ENCODE measurements around the gene IFFO2. TPM values are rescaled to one million over a fixed set of nuclear protein-coding genes. Genes with fewer than 3 reads are reported as not detected.
"Not testable (repeated sequence)": the region's sequence is repeated elsewhere in the genome, so short reads cannot be mapped to it uniquely, and the experiment has no call there.

Gene IFFO2
- total RNA-seq, 3 donors from 2014 or later (not counting 1 experiment from before 2014, with no cell fraction given) = 52.4 to 105 (median 66.5) TPM

GRCh38 chr1:18870957-18871356 lies 85.5 kb downstream of the IFFO2 start:
- WGBS (ENCODE audit: insufficient coverage) = 98% methylated on average over 10 of the region's 10 CpGs
- Mint-ChIP-seq H3K9me3 (no peaks in the 10 kb centered on the region), H3K36me3 (no peaks in the 10 kb centered on the region), H3K27ac (no peak overlapping the region), H3K4me1 (no peaks in the 10 kb centered on the region), H3K4me3 (no peak overlapping the region), H3K27me3 (ENCODE audit: low read depth in 2 of 2) (peaks cover 2 to 6% of the 10 kb centered on the region in 2 donors)
- Histone ChIP-seq H3K27me3 (ENCODE audit: control insufficient read depth, insufficient read depth, low read length) (no peaks in the 10 kb centered on the region), H3K36me3 (ENCODE audit: control insufficient read depth, insufficient read depth, low read length) (no peaks in the 10 kb centered on the region), H3K4me3 (ENCODE audit: low read length) (no peak overlapping the region), H3K9me3 (ENCODE audit: control insufficient read depth, insufficient read depth, low read length) (no peaks in the 10 kb centered on the region), H3K4me1 (ENCODE audit: control insufficient read depth, insufficient read depth, low read length) (no peaks in the 10 kb centered on the region), H3K27ac (ENCODE audit: low read length) (no peak overlapping the region)
- intact Hi-C loops (cut with micrococcal nuclease) = no loop called here
- DNase-seq = no peak
- TF ChIP-seq, protein P1, sequence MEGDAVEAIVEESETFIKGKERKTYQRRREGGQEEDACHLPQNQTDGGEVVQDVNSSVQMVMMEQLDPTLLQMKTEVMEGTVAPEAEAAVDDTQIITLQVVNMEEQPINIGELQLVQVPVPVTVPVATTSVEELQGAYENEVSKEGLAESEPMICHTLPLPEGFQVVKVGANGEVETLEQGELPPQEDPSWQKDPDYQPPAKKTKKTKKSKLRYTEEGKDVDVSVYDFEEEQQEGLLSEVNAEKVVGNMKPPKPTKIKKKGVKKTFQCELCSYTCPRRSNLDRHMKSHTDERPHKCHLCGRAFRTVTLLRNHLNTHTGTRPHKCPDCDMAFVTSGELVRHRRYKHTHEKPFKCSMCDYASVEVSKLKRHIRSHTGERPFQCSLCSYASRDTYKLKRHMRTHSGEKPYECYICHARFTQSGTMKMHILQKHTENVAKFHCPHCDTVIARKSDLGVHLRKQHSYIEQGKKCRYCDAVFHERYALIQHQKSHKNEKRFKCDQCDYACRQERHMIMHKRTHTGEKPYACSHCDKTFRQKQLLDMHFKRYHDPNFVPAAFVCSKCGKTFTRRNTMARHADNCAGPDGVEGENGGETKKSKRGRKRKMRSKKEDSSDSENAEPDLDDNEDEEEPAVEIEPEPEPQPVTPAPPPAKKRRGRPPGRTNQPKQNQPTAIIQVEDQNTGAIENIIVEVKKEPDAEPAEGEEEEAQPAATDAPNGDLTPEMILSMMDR (IDR thresholded peaks at IDR 0.05) = no peak
- ATAC-seq = no peak

GRCh38 chr1:18870595-18870865 lies 85.9 kb downstream of the IFFO2 start:
- ATAC-seq; H3K9me3 ChIP-seq (ENCODE audit: control insufficient read depth, insufficient read depth, low read length); H3K4me3 ChIP-seq (ENCODE audit: low read length); H3K27ac Mint-ChIP-seq; H3K4me3 Mint-ChIP-seq; H3K27me3 Mint-ChIP-seq (ENCODE audit: low read depth in 2 of 2); H3K9me3 Mint-ChIP-seq; DNase-seq; intact Hi-C loops (cut with micrococcal nuclease); H3K36me3 Mint-ChIP-seq; H3K4me1 Mint-ChIP-seq; H3K27me3 ChIP-seq (ENCODE audit: control insufficient read depth, insufficient read depth, low read length); H3K4me1 ChIP-seq (ENCODE audit: control insufficient read depth, insufficient read depth, low read length); H3K36me3 ChIP-seq (ENCODE audit: control insufficient read depth, insufficient read depth, low read length); H3K27ac ChIP-seq (ENCODE audit: low read length): not testable (repeated sequence)
- 68% methylated on average over 3 of the region's 3 CpGs for WGBS (ENCODE audit: insufficient coverage)

DNA sequence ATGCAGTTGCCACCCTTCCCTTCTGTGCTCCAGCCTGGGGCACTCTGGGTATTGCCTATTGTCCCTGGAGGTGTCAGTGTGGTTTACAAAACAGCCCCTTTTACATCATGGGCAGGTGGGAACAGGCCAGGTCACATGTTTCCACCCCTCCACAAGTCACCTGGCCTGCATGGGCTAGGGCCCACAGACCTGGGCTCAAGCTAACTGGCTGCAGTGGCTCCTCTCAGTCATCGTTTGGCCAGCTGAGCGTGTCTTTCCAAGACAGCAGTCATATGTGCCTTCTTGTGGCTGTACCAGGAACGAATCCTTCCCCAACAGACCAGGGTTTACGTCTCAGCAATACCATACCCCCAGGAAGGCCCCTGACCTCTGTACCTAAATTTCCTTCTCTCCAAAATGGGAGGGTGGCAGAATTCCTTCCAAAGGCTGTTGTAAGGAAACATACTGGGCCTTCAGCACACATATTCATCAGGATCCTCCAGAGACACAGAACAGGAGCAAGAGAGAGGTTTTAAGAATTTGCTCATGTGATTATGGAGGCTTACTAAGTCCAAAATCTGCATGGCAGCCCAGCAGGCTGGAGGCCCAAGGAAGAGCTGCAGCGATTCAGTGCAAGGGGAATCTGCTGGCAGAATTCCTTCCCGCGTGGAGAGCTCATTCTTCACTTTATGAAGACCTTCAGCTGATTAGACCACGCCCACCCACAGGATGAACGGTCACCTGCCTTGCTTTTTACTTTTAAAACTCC lies 86.5 kb downstream of the IFFO2 start:
- H3K4me1 ChIP-seq (ENCODE audit: control insufficient read depth, insufficient read depth, low read length) = no peaks in the 10 kb centered on the region
- H3K27ac Mint-ChIP-seq = no peak overlapping the region
- peaks cover 2 to 6% of the 10 kb centered on the region in 2 donors for H3K27me3 Mint-ChIP-seq (ENCODE audit: low read depth in 2 of 2)
- ATAC-seq (no peak), DNase-seq (no peak)
- 86% methylated on average over 9 of the region's 9 CpGs for WGBS (ENCODE audit: insufficient coverage)
- H3K9me3 ChIP-seq (ENCODE audit: control insufficient read depth, insufficient read depth, low read length) = no peaks in the 10 kb centered on the region
- intact Hi-C loops (cut with micrococcal nuclease) = no loop called here
- no peaks in the 10 kb centered on the region for H3K9me3 Mint-ChIP-seq
- H3K27me3 ChIP-seq (ENCODE audit: control insufficient read depth, insufficient read depth, low read length) = no peaks in the 10 kb centered on the region
- H3K4me1 Mint-ChIP-seq = no peaks in the 10 kb centered on the region
- H3K27ac ChIP-seq (ENCODE audit: low read length) = no peak overlapping the region
- TF ChIP-seq, protein P1 (IDR thresholded peaks at IDR 0.05) = no peak
- H3K36me3 ChIP-seq (ENCODE audit: control insufficient read depth, insufficient read depth, low read length) = no peaks in the 10 kb centered on the region
- no peak overlapping the region for H3K4me3 ChIP-seq (ENCODE audit: low read length)
- H3K36me3 Mint-ChIP-seq = no peaks in the 10 kb centered on the region
- H3K4me3 Mint-ChIP-seq = no peak overlapping the region

- H3K36me3 ChIP-seq (ENCODE audit: control insufficient read depth, insufficient read depth, low read length) = no peaks in the 10 kb centered on the region
- DNase-seq (no peak), ATAC-seq (no peak)
- no peak overlapping the region for H3K27ac ChIP-seq (ENCODE audit: low read length)
- Mint-ChIP-seq H3K4me3 (no peak overlapping the region), H3K4me1 (no peaks in the 10 kb centered on the region), H3K27ac (no peak overlapping the region), H3K9me3 (no peaks in the 10 kb centered on the region), H3K36me3 (no peaks in the 10 kb centered on the region), H3K27me3 (ENCODE audit: low read depth in 2 of 2) (peaks cover 4 to 6% of the 10 kb centered on the region in 2 donors)
- no peak overlapping the region for H3K4me3 ChIP-seq (ENCODE audit: low read length)
- no peaks in the 10 kb centered on the region for H3K27me3 ChIP-seq (ENCODE audit: control insufficient read depth, insufficient read depth, low read length)
- TF ChIP-seq, protein P1 (IDR thresholded peaks at IDR 0.05) = no peak
- H3K4me1 ChIP-seq (ENCODE audit: control insufficient read depth, insufficient read depth, low read length) = no peaks in the 10 kb centered on the region
- intact Hi-C loops (cut with micrococcal nuclease) = no loop called here
- H3K9me3 ChIP-seq (ENCODE audit: control insufficient read depth, insufficient read depth, low read length) = no peaks in the 10 kb centered on the region
- WGBS (ENCODE audit: insufficient coverage) = 75% methylated on average over 12 of the region's 12 CpGs
These were observed 87.6 kb downstream of the IFFO2 start for GRCh38 chr1:18868801-18869424.

All from natural killer cell (primary cell).